Measurements from ENCODE around the gene CADM1. TPM values are rescaled to one million over a fixed set of nuclear protein-coding genes. Genes with fewer than 3 reads are reported as not detected.

Gene CADM1
- total and polyA plus RNA-seq, 4 donors: 31.7 to 243 (median 77.9) TPM

GRCh38 chr11:115550291-115551059, 46.3 kb upstream of the CADM1 start:
- TF ChIP-seq, protein P1, sequence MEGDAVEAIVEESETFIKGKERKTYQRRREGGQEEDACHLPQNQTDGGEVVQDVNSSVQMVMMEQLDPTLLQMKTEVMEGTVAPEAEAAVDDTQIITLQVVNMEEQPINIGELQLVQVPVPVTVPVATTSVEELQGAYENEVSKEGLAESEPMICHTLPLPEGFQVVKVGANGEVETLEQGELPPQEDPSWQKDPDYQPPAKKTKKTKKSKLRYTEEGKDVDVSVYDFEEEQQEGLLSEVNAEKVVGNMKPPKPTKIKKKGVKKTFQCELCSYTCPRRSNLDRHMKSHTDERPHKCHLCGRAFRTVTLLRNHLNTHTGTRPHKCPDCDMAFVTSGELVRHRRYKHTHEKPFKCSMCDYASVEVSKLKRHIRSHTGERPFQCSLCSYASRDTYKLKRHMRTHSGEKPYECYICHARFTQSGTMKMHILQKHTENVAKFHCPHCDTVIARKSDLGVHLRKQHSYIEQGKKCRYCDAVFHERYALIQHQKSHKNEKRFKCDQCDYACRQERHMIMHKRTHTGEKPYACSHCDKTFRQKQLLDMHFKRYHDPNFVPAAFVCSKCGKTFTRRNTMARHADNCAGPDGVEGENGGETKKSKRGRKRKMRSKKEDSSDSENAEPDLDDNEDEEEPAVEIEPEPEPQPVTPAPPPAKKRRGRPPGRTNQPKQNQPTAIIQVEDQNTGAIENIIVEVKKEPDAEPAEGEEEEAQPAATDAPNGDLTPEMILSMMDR (IDR thresholded peaks at IDR 0.05; ENCODE audit: control extremely low read depth, extremely low read depth): no peak
- Histone ChIP-seq H3K9ac (ENCODE audit: insufficient read depth in 1 of 2, low read length in 2 of 2) (no peak overlapping the region), H3K4me3 (no peak overlapping the region), H3K36me3 (ENCODE audit: control insufficient read depth in 4 of 4, insufficient read depth in 4 of 4, low read length in 4 of 4) (no peaks in the 10 kb centered on the region), H3K4me1 (ENCODE audit: control insufficient read depth in 5 of 5, insufficient read depth in 5 of 5, low read length in 5 of 5) (no peaks in the 10 kb centered on the region), H3K27ac (ENCODE audit: low read depth in 1 of 2, low read length in 1 of 2) (no peak overlapping the region), H3K27me3 (ENCODE audit: control insufficient read depth in 3 of 3, insufficient read depth in 3 of 3, low read length in 2 of 3) (no peaks in the 10 kb centered on the region), H3K9me3 (ENCODE audit: control insufficient read depth in 4 of 4, insufficient read depth in 3 of 4, low read length in 3 of 4) (peaks cover 0 to 1% (median 0%) of the 10 kb centered on the region in 4 donors)
- 68 to 82% methylated on average over 17 of the region's 17 CpGs for WGBS, 2 donors
- DNase-seq (peak in 1 of 3 donors; percentile 22), ATAC-seq (ENCODE audit: insufficient read depth, low FRiP score) (peak; percentile 42)

- no peak overlapping the region for H3K4me3 ChIP-seq
- no peaks in the 10 kb centered on the region for H3K27me3 ChIP-seq (ENCODE audit: control insufficient read depth in 3 of 3, insufficient read depth in 3 of 3, low read length in 2 of 3)
- peaks cover 0 to 1% (median 0%) of the 10 kb centered on the region in 4 donors for H3K9me3 ChIP-seq (ENCODE audit: control insufficient read depth in 4 of 4, insufficient read depth in 3 of 4, low read length in 3 of 4)
- no peaks in the 10 kb centered on the region for H3K36me3 ChIP-seq (ENCODE audit: control insufficient read depth in 4 of 4, insufficient read depth in 4 of 4, low read length in 4 of 4)
- no peak overlapping the region for H3K27ac ChIP-seq (ENCODE audit: low read depth in 1 of 2, low read length in 1 of 2)
- WGBS, 2 donors: 45 to 49% methylated on average over 10 of the region's 10 CpGs
- TF ChIP-seq, protein P1 (IDR thresholded peaks at IDR 0.05; ENCODE audit: control extremely low read depth, extremely low read depth): no peak
- no peaks in the 10 kb centered on the region for H3K4me1 ChIP-seq (ENCODE audit: control insufficient read depth in 5 of 5, insufficient read depth in 5 of 5, low read length in 5 of 5)
- DNase-seq (no peak), ATAC-seq (ENCODE audit: insufficient read depth, low FRiP score) (no peak)
- no peak overlapping the region for H3K9ac ChIP-seq (ENCODE audit: insufficient read depth in 1 of 2, low read length in 2 of 2)
These were observed 44.8 kb upstream of the CADM1 start for GRCh38 chr11:115548878-115549528.

DNA sequence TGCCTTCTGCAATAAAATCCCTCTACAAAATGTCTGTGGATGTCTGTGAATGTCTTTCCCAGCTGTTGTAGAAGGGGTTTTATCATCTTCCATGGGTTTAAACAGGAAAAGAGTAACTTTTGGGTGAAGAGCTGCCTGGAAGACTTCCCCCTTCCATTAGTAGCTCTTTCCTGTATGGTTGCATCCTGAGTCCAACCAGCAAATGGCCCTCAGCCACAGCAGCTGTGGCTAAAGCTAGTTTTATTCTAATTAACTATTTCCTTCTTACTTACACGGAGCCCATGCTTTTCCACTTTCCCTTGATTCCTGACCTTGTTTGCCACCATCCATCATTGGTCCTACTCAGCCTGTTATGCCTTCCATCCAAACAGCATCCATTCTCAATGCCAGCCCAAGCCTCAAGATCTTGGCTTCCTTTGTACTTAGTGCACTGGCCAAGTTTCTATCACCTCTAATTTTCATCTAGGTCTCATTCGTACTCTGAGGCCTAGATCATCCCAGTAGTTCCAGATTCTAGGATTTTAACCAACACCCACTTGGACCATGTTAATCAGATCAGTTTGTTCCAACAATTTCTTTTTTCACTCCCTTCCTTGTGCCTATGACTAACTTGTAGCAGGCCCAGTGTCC, 41.5 kb upstream of the CADM1 start:
- TF ChIP-seq, protein P1 (IDR thresholded peaks at IDR 0.05; ENCODE audit: control extremely low read depth, extremely low read depth): no peak
- ATAC-seq (ENCODE audit: insufficient read depth, low FRiP score): no peak
- H3K4me3 ChIP-seq: no peak overlapping the region
- DNase-seq: no peak
- H3K36me3 ChIP-seq (ENCODE audit: control insufficient read depth in 4 of 4, insufficient read depth in 4 of 4, low read length in 4 of 4): no peaks in the 10 kb centered on the region
- 55 to 63% methylated on average over 2 of the region's 2 CpGs for WGBS, 2 donors
- no peaks in the 10 kb centered on the region for H3K4me1 ChIP-seq (ENCODE audit: control insufficient read depth in 5 of 5, insufficient read depth in 5 of 5, low read length in 5 of 5)
- no peaks in the 10 kb centered on the region for H3K9me3 ChIP-seq (ENCODE audit: control insufficient read depth in 4 of 4, insufficient read depth in 3 of 4, low read length in 3 of 4)
- H3K27ac ChIP-seq (ENCODE audit: low read depth in 1 of 2, low read length in 1 of 2): no peak overlapping the region
- H3K27me3 ChIP-seq (ENCODE audit: control insufficient read depth in 3 of 3, insufficient read depth in 3 of 3, low read length in 2 of 3): no peaks in the 10 kb centered on the region
- no peak overlapping the region for H3K9ac ChIP-seq (ENCODE audit: insufficient read depth in 1 of 2, low read length in 2 of 2)
